K562 (cell line): ENCODE measurements around the gene THAP11. TPM values are rescaled to one million over a fixed set of nuclear protein-coding genes. Genes with fewer than 3 reads are reported as not detected.

Experiments
- ATAC-seq: fragments of 200-7000 bp; cut with Tn5 transposase; 3 replicates; pipeline ENCODE4 v1.9.1; 2020; ENCODE audit warnings: moderate library complexity
- BruUV-seq: library from RNA; stranded (reverse); fragments of 400-500 nt; replicated peaks from 2 replicates; lab custom pipeline; 2021; lab: Mats Ljungman, UMichigan
- CTCF ChIA-PET: fragments of 300-600 bp; formaldehyde crosslinking; extraction: SDS; loops from one replicate; lab custom pipeline; 2021; ENCODE audit warnings: low intra/inter-chr PET ratio; lab: Yijun Ruan, JAX
- POLR2A ChIA-PET: fragments of 300-600, 350-650 bp; sonication (Branson Sonifier 250); formaldehyde crosslinking; extraction: SDS; loops from one replicate; lab custom pipeline; 2021; ENCODE audit warnings: antibody characterized with exemption, inconsistent platforms; lab: Yijun Ruan, JAX
- DNase-seq, 4 experiments: peaks; one replicate each; pipeline versions ENCODE4 v3.0.0 to v3.0.0-alpha.2; 2011 to 2018; ENCODE audit warnings: low spot score in 3 of 4, mixed read lengths in 3 of 4; ENCODE audit errors: extremely low read depth in 1 of 4
- FAIRE-seq: peaks from 2 replicates; lab custom pipeline; 2011; peaks lifted over from hg19 to GRCh38; lab: Jason Lieb, UNC
- H2AFZ ChIP-seq: 2 replicates; pipeline ENCODE4 v1.6.0; 2011; ENCODE audit warnings: low read depth, low read length, control low read depth, inconsistent platforms
- H3K27ac ChIP-seq: fragments of 200-600 bp; 3 replicates; pipeline ENCODE4 v1.8.0; 2011; ENCODE audit warnings: low read depth, mild to moderate bottlenecking, control low read depth, inconsistent platforms, low read length, moderate library complexity, mixed read lengths; ENCODE audit errors: extremely low read depth
- H3K27me3 ChIP-seq, 2 experiments: fragments of 300-600 bp in 1 of 2; 2 replicates in 1 of 2; 3 replicates in 1 of 2; pipeline versions ENCODE4 v1.6.0 to v1.8.0; 2011; ENCODE audit warnings: inconsistent platforms in 2 of 2, low read length in 2 of 2, mild to moderate bottlenecking in 1 of 2, mixed read lengths in 1 of 2, moderate library complexity in 1 of 2; ENCODE audit not compliant: control insufficient read depth in 2 of 2, insufficient read depth in 2 of 2
- H3K36me3 ChIP-seq: fragments of 300-600 bp; 3 replicates; pipeline ENCODE4 v1.8.0; 2011; ENCODE audit warnings: mild to moderate bottlenecking, low read length, inconsistent platforms; ENCODE audit not compliant: control insufficient read depth, insufficient read depth
- H3K4me1 ChIP-seq, 2 experiments: fragments of 200-600 bp in 1 of 2; replicated peaks in 1 of 2; 2 replicates in 1 of 2; 3 replicates in 1 of 2; pipeline versions ENCODE4 v1.5.1 to v1.8.0; 2011; ENCODE audit warnings: inconsistent platforms in 2 of 2, low read length in 2 of 2, mild to moderate bottlenecking in 1 of 2, mixed read lengths in 1 of 2, moderate library complexity in 1 of 2; ENCODE audit not compliant: control insufficient read depth in 2 of 2, insufficient read depth in 2 of 2
- H3K4me2 ChIP-seq: 2 replicates; pipeline ENCODE4 v1.6.1; 2011; ENCODE audit warnings: low read length, control low read depth, inconsistent platforms, mixed read lengths; ENCODE audit not compliant: insufficient read depth
- H3K4me3 ChIP-seq: fragments of 200-600 bp; sonication (generic), shearing (Covaris generic); 2 replicates; pipeline ENCODE4 v1.5.1; 2016; ENCODE audit warnings: control low read depth, inconsistent platforms
- H3K79me2 ChIP-seq: fragments of 200-600 bp; 3 replicates; pipeline ENCODE4 v1.8.0; 2011; ENCODE audit warnings: low read length, inconsistent platforms; ENCODE audit not compliant: control insufficient read depth, insufficient read depth
- H3K9ac ChIP-seq, 2 experiments: 2 replicates each; pipeline versions ENCODE4 v1.6.0 to v1.6.1; 2011; ENCODE audit warnings: low read depth in 2 of 2, low read length in 2 of 2, control low read depth in 1 of 2, inconsistent platforms in 1 of 2, mild to moderate bottlenecking in 1 of 2, mixed read lengths in 1 of 2; ENCODE audit not compliant: insufficient read depth in 1 of 2
- H3K9me1 ChIP-seq: one replicate; pipeline ENCODE4 v1.6.0; 2011; ENCODE audit warnings: inconsistent platforms, mild to moderate bottlenecking, low read length, moderate library complexity; ENCODE audit not compliant: control insufficient read depth, insufficient read depth
- H3K9me3 ChIP-seq: replicated peaks from 2 replicates; pipeline ENCODE4 v1.5.1; 2011; ENCODE audit warnings: low read depth, low read length, inconsistent platforms; ENCODE audit not compliant: control insufficient read depth, insufficient read depth
- H4K20me1 ChIP-seq: replicated peaks from 2 replicates; pipeline ENCODE4 v1.6.1; 2011; ENCODE audit warnings: low read length, inconsistent platforms, mixed read lengths; ENCODE audit not compliant: control insufficient read depth, insufficient read depth
- BCOR ChIP-seq: fragments of 450-650 bp; IDR thresholded peaks from 2 replicates; pipeline ENCODE4 v1.6.1; 2016
- MXI1 ChIP-seq: IDR thresholded peaks from 2 replicates; pipeline ENCODE4 v1.6.1; 2011; ENCODE audit warnings: low read depth, mild to moderate bottlenecking, improper control_type of control experiment, low read length
- POLR2B ChIP-seq: fragments of 450-650 bp; IDR thresholded peaks from 2 replicates; pipeline ENCODE4 v1.6.1; 2018; ENCODE audit warnings: low read depth; ENCODE audit not compliant: partially characterized antibody
- POLR2G ChIP-seq: fragments of 200-400 bp; formaldehyde crosslinking; IDR thresholded peaks from 2 replicates; pipeline ENCODE4 v1.6.1; 2017; ENCODE audit warnings: low read depth, mild to moderate bottlenecking, antibody characterized with exemption, low read length, moderate library complexity
- ZNF431 ChIP-seq: sonication (generic); formaldehyde crosslinking; IDR thresholded peaks from 2 replicates; pipeline ENCODE4 v1.8.0; 2022; ENCODE audit warnings: mild to moderate bottlenecking, missing genetic modification reagents
- ZNF507 ChIP-seq: conservative IDR thresholded peaks from 2 replicates; pipeline ENCODE4 v1.6.1; 2017; ENCODE audit warnings: missing genetic modification characterization, missing compliant biosample characterization
- ZNF699 ChIP-seq: fragments of 250-450 bp; sonication (Bioruptor Pico); IDR thresholded peaks from 2 replicates; pipeline ENCODE4 v1.8.0; 2021; ENCODE audit warnings: mild to moderate bottlenecking, moderate library complexity; ENCODE audit not compliant: insufficient replicate concordance
- WGBS: fragments of 100-300 bp; shearing (Covaris generic); methylation state at CpG from one replicate; pipeline ENCODE4 v1.1.6; 2016; ENCODE audit warnings: low coverage, mixed read lengths; ENCODE audit not compliant: insufficient coverage; ENCODE audit errors: missing lambda C conversion rate; 5-methylcytosine and 5-hydroxymethylcytosine counted together
- in situ Hi-C: fragments of 300-500 bp; cut with MboI; formaldehyde crosslinking; loops from 4 replicates; pipeline ENCODE4 v1.15.0; 2018; ENCODE audit warnings: inconsistent platforms, mixed read lengths
- intact Hi-C: fragments of 100-400 bp; cut with micrococcal nuclease; formaldehyde crosslinking; loops from 2 replicates; pipeline ENCODE4 v1.14.2; 2022
- polyA plus RNA-seq, 8 experiments: library from polyadenylated mRNA; depleted of rRNA in 4 of 8; stranded (reverse) in 5 of 8; unstranded in 3 of 8; fragments of >200 nt; fragmentation: Nextera tagmentation in 2 of 8; fragmentation: Illumina TruSeq in 1 of 8; extraction: Ambion mirVana in 2 of 8; extraction: Trizol in 1 of 8; gene quantifications; 2 replicates each; pipeline versions ENCODE4 v1.2.1 to v1.2.3, GENCODE V29; 2011 to 2014; ENCODE audit warnings: inconsistent platforms in 1 of 8, missing spikeins in 1 of 8
- total RNA-seq, 7 experiments: library from RNA; depleted of rRNA in 6 of 7; stranded (reverse); fragments of >200 nt in 6 of 7; fragmentation: Illumina TruSeq in 2 of 7; extraction: Trizol in 2 of 7; gene quantifications; 2 replicates each; pipeline versions ENCODE4 v1.2.1 to v1.2.3, GENCODE V29; 2011 to 2021; ENCODE audit warnings: low replicate concordance in 1 of 7
- TF ChIP-seq, protein P1 (sequence below): fragments of 250-450 bp; sonication (Bioruptor Pico); IDR thresholded peaks from 2 replicates; pipeline ENCODE4 v1.8.0; 2022; ENCODE audit warnings: moderate library complexity, mild to moderate bottlenecking, inconsistent platforms
- TF ChIP-seq, protein P2 (sequence below): fragments of 250-450 bp; sonication (Bioruptor Pico); IDR thresholded peaks from 2 replicates; pipeline ENCODE4 v1.4.0; 2020

The THAP11 gene
- total and polyA plus RNA-seq, 9 of the 15 experiments (the other 6 are each of a cell fraction or from before 2014, with no cell fraction given), result 2.4 to 31.6 (median 21.4) TPM

DNA sequence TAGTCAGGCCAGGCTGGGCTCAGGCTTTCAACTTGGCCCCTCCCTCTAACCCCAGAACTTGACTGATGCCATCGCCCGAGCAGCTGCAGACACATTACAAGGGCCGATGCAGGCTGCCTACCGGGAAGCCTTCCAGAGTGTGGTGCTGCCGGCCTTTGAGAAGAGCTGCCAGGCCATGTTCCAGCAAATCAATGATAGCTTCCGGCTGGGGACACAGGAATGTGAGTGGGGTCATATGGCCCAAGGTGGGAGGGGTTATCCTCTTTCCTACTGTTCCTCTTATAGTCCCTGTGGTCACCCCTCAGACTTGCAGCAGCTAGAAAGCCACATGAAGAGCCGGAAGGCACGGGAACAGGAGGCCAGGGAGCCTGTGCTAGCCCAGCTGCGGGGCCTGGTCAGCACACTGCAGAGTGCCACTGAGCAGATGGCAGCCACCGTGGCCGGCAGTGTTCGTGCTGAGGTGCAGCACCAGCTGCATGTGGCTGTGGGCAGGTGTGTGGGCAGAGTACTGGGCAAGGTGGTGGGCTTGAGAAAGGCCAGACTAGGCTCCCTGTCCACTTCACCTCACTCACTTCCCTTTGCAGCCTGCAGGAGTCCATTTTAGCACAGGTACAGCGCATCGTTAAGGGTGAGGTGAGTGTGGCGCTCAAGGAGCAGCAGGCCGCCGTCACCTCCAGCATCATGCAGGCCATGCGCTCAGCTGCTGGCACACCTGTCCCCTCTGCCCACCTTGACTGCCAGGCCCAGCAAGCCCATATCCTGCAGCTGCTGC, 40.4 kb downstream of the THAP11 start:
- in situ Hi-C loops (no loop called here), intact Hi-C loops (loop anchor here (1.0 to 10.0 kb wide), 2 partner anchors 46 to 162 kb away; no protein-coding TSS in a partner anchor)
- Histone ChIP-seq H3K27ac (no peak overlapping the region), H3K9ac (no peak overlapping the region; a peak in 1 of 4 replicates), H4K20me1 (peaks cover 19% of the 10 kb centered on the region), H3K9me3 (no peaks in the 10 kb centered on the region), H3K4me1 (peaks cover 6 to 40% of the 10 kb centered on the region in 2 experiments; a peak in 4 of 5 replicates), H3K79me2 (no peaks in the 10 kb centered on the region), H3K4me2 (no peak overlapping the region), H2AFZ (no peak overlapping the region), H3K9me1 (no peaks in the 10 kb centered on the region), H3K36me3 (peaks cover 76% of the 10 kb centered on the region; the same call in 2 of the 3 replicates), H3K27me3 (no peaks in the 10 kb centered on the region), H3K4me3 (no peak overlapping the region)
- no peak for TF ChIP-seq ZNF507
- TF ChIP-seq, protein P1, sequence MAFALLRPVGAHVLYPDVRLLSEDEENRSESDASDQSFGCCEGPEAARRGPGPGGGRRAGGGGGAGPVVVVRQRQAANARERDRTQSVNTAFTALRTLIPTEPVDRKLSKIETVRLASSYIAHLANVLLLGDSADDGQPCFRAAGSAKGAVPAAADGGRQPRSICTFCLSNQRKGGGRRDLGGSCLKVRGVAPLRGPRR (CRISPR knock-in tag), result no peak
- no peak for TF ChIP-seq BCOR
- TF ChIP-seq MXI1, result no peak
- no peak for TF ChIP-seq ZNF699
- TF ChIP-seq POLR2G, result peak; percentile 44; the same call in 1 of the 2 replicates
- no peak for TF ChIP-seq POLR2B
- TF ChIP-seq ZNF431 (CRISPR knock-in tag), result no peak
- TF ChIP-seq, protein P2, sequence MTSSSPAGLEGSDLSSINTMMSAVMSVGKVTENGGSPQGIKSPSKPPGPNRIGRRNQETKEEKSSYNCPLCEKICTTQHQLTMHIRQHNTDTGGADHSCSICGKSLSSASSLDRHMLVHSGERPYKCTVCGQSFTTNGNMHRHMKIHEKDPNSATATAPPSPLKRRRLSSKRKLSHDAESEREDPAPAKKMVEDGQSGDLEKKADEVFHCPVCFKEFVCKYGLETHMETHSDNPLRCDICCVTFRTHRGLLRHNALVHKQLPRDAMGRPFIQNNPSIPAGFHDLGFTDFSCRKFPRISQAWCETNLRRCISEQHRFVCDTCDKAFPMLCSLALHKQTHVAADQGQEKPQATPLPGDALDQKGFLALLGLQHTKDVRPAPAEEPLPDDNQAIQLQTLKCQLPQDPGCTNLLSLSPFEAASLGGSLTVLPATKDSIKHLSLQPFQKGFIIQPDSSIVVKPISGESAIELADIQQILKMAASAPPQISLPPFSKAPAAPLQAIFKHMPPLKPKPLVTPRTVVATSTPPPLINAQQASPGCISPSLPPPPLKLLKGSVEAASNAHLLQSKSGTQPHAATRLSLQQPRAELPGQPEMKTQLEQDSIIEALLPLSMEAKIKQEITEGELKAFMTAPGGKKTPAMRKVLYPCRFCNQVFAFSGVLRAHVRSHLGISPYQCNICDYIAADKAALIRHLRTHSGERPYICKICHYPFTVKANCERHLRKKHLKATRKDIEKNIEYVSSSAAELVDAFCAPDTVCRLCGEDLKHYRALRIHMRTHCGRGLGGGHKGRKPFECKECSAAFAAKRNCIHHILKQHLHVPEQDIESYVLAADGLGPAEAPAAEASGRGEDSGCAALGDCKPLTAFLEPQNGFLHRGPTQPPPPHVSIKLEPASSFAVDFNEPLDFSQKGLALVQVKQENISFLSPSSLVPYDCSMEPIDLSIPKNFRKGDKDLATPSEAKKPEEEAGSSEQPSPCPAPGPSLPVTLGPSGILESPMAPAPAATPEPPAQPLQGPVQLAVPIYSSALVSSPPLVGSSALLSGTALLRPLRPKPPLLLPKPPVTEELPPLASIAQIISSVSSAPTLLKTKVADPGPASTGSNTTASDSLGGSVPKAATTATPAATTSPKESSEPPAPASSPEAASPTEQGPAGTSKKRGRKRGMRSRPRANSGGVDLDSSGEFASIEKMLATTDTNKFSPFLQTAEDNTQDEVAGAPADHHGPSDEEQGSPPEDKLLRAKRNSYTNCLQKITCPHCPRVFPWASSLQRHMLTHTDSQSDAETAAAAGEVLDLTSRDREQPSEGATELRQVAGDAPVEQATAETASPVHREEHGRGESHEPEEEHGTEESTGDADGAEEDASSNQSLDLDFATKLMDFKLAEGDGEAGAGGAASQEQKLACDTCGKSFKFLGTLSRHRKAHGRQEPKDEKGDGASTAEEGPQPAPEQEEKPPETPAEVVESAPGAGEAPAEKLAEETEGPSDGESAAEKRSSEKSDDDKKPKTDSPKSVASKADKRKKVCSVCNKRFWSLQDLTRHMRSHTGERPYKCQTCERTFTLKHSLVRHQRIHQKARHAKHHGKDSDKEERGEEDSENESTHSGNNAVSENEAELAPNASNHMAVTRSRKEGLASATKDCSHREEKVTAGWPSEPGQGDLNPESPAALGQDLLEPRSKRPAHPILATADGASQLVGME (CRISPR knock-in tag), result no peak
- 92% methylated on average over 17 of the region's 18 CpGs for WGBS
- BruUV-seq, result TSS peak; percentile 8
- DNase-seq, result no peak
- ChIA-PET CTCF (interaction anchor here (0.6 to 4.0 kb wide), 3 partner anchors 13 to 46 kb away, joined by 3 to 35 read pairs (median 4); no protein-coding TSS in a partner anchor), POLR2A (interaction anchor here (0.6 to 4.1 kb wide), 9 partner anchors 8 to 223 kb away, joined by 3 to 15 read pairs (median 4); partner anchors contain the start of genes ACD and EDC4)
- no peak for FAIRE-seq
- no peak for ATAC-seq
